Activated naive CD4-positive, alpha-beta T cell treated with anti-CD3 and anti-CD28 coated beads for 36 hours (primary cell): ENCODE results near the gene RNF149. TPM values are rescaled to one million over a fixed set of nuclear protein-coding genes. Genes with fewer than 3 reads are reported as not detected.
"Not testable (repeated sequence)": the region's sequence is repeated elsewhere in the genome, so short reads cannot be mapped to it uniquely, and the experiment has no call there.

Experiments
- CTCF ChIA-PET: fragments of 350-600 bp; sonication (Branson Sonifier 250); formaldehyde crosslinking; loops from one replicate; lab custom pipeline; 2021; ENCODE audit warnings: antibody characterized with exemption; lab: Charles Lee
- DNase-seq: peaks from one replicate; pipeline ENCODE4 v3.0.0-alpha.2; 2020
- H3K27ac Mint-ChIP-seq: one replicate; pipeline ENCODE4 v1.8.0; 2021; ENCODE audit warnings: mild to moderate bottlenecking, mixed read lengths
- H3K27me3 Mint-ChIP-seq: one replicate; pipeline ENCODE4 v1.8.0; 2021; ENCODE audit warnings: low read depth, mixed read lengths
- H3K36me3 Mint-ChIP-seq: one replicate; pipeline ENCODE4 v1.8.0; 2021; ENCODE audit warnings: low read depth, mixed read lengths
- H3K4me1 Mint-ChIP-seq: one replicate; pipeline ENCODE4 v1.8.0; 2021; ENCODE audit warnings: low read depth, mixed read lengths
- H3K4me3 Mint-ChIP-seq: one replicate; pipeline ENCODE4 v1.8.0; 2021; ENCODE audit warnings: mild to moderate bottlenecking, moderate library complexity, mixed read lengths
- H3K9me3 Mint-ChIP-seq: one replicate; pipeline ENCODE4 v1.8.0; 2021; ENCODE audit warnings: mixed read lengths
- intact Hi-C: fragments of 100-400 bp; cut with micrococcal nuclease; formaldehyde crosslinking; loops from one replicate; pipeline ENCODE4 v1.15.1; 2023
- total RNA-seq, 2 experiments: library from RNA; stranded (reverse); gene quantifications; one replicate each; pipeline ENCODE4 v1.2.3, GENCODE V29; 2021

RNF149 gene
- total RNA-seq, 2 experiments from 2014 or later, result 25.0 to 27.1 TPM

- intact Hi-C loops, result no loop called here
- Mint-ChIP-seq H3K9me3 (no peaks in the 10 kb centered on the region), H3K27ac (peak overlapping the region; percentile 57), H3K4me3 (no peak overlapping the region), H3K27me3 (no peaks in the 10 kb centered on the region), H3K4me1 (peaks cover 22% of the 10 kb centered on the region), H3K36me3 (no peaks in the 10 kb centered on the region)
- CTCF ChIA-PET, result interaction anchor here (0.6 to 3.6 kb wide), 4 partner anchors 13 to 390 kb away, joined by 3 to 22 read pairs (median 3); no protein-coding TSS in a partner anchor
- peak; percentile 35 for DNase-seq
These were observed 20.5 kb upstream of the RNF149 start for GRCh38 chr2:101329026-101329425.

DNA sequence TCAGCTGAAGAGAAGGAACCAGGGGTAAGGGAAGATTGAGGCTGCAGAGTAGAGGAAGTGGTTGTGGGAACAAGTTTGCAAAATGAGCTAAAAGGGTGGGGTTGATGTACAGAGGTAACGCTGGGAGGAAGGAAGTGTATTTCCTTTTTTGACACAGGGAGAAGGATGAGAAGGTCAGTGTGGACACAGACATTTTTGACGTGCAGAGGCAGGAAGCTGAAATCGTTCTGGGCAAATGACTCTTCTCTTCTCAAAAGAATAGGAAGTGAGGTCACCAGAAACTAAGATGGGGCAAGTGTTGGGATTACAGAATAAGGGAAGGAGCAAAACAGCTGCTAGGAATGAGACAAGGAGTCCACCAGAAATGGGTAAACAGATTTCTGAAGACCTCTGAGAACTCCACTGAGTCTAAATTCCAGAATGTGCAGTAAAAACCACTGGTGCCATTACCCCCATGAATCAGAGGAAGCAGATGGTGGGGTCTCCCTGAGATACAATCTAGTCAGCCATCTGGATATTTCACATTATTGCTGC, 20.0 kb upstream of the RNF149 start:
- CTCF ChIA-PET, result interaction anchor here (0.9 to 3.6 kb wide), 2 partner anchors 13 to 316 kb away, joined by 3 to 22 read pairs; no protein-coding TSS in a partner anchor
- DNase-seq, result peak; percentile 60

GRCh38 chr2:101327863-101328394, 19.4 kb upstream of the RNF149 start:
- Mint-ChIP-seq H3K9me3 (no peaks in the 10 kb centered on the region), H3K4me3 (no peak overlapping the region), H3K27me3 (no peaks in the 10 kb centered on the region), H3K4me1 (peaks cover 15% of the 10 kb centered on the region), H3K27ac (no peak overlapping the region), H3K36me3 (no peaks in the 10 kb centered on the region)
- intact Hi-C loops, result loop anchor here (1.0 kb wide), 3 partner anchors 21 to 76 kb away; partner anchors contain the start of gene CNOT11
- no peak for DNase-seq
- CTCF ChIA-PET, result interaction anchor here (3.6 kb wide), 1 partner anchor 14 kb away, joined by 22 read pairs; no protein-coding TSS in a partner anchor

More for the DNA sequence above, 20.0 kb upstream of the RNF149 start:
- no peak overlapping the region for H3K27ac Mint-ChIP-seq
- no peaks in the 10 kb centered on the region for H3K36me3 Mint-ChIP-seq
- peaks cover 18% of the 10 kb centered on the region for H3K4me1 Mint-ChIP-seq
- H3K27me3 Mint-ChIP-seq, result no peaks in the 10 kb centered on the region
- H3K9me3 Mint-ChIP-seq, result no peaks in the 10 kb centered on the region
- H3K4me3 Mint-ChIP-seq, result no peak overlapping the region
- intact Hi-C loops, result loop anchor here (1.0 kb wide), 3 partner anchors 21 to 76 kb away; partner anchors contain the start of gene CNOT11

DNA sequence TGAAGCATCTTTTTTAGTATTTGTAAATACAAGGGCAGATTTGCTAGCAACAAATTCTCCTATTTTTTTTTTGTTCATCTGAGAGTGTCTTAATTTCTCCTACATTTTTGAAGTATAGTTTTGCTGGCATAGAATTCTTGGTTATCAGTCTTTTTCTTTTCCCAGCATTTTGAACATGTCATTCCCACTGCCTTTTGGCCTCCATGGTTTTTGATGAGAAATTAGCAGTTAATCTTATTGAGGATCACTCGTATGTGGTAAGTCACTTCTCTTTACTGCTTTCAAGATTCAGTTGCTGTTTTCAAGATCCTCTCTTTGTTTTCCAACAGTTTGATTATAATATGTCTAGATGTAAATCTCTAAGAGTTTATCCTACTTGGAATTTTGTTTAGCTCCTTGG, 16.9 kb upstream of the RNF149 start:
- no peaks in the 10 kb centered on the region for H3K9me3 Mint-ChIP-seq
- peaks cover 3% of the 10 kb centered on the region for H3K4me1 Mint-ChIP-seq
- CTCF ChIA-PET, result no interaction called here
- H3K27me3 Mint-ChIP-seq, result no peaks in the 10 kb centered on the region
- no peaks in the 10 kb centered on the region for H3K36me3 Mint-ChIP-seq
- no peak overlapping the region for H3K4me3 Mint-ChIP-seq
- no peak overlapping the region for H3K27ac Mint-ChIP-seq
- no peak for DNase-seq
- intact Hi-C loops, result no loop called here

DNA sequence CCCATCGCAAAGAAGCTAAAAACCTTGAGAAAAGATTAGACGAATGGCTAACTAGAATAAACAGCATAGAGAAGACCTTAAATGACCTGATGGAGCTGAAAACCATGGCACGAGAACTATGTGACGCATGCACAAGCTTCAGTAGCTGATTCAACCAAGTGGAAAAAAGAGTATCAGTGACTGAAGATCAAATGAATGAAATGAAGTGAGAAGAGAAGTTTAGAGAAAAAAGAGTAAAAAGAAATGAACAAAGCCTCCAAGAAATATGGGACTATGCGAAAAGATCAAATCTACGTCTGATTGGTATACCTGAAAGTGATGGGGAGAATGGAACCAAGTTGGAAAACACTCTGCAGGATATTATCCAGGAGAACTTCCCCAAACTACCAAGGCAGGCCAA, 8.1 kb upstream of the RNF149 start:
- DNase-seq, H3K36me3 Mint-ChIP-seq, H3K27me3 Mint-ChIP-seq, CTCF ChIA-PET, H3K4me3 Mint-ChIP-seq, H3K9me3 Mint-ChIP-seq, intact Hi-C loops, H3K27ac Mint-ChIP-seq: not testable (repeated sequence)
- H3K4me1 Mint-ChIP-seq, result peaks cover 25% of the 10 kb centered on the region

DNA sequence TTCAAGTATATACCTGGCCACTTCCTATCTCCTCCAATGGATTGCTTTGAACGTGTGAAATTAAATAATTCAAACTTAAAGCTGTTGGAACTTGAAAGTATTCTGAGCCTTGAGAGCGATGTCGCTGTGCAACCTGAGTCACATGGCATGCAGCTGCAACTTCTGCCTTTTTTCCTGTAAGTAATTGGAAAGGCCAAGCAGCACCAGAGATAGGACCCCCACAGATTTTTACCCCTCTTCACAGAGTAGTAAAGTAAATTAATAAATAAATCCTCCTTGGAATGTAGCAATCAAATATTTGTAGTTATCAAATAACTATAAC, 3.2 kb upstream of the RNF149 start:
- H3K27ac Mint-ChIP-seq, result no peak overlapping the region
- CTCF ChIA-PET, result interaction anchor here (1.1 to 1.2 kb wide), 2 partner anchors 23 to 75 kb away, joined by 3 read pairs; partner anchors contain the start of gene CREG2
- peaks cover under 1% of the 10 kb centered on the region for H3K36me3 Mint-ChIP-seq
- H3K4me3 Mint-ChIP-seq, result peak overlapping the region; percentile 28
- no peaks in the 10 kb centered on the region for H3K27me3 Mint-ChIP-seq
- DNase-seq, result no peak
- no peaks in the 10 kb centered on the region for H3K9me3 Mint-ChIP-seq
- intact Hi-C loops, result loop anchor here (1.0 kb wide), 1 partner anchor 19 kb away; no protein-coding TSS in a partner anchor
- peaks cover 50% of the 10 kb centered on the region for H3K4me1 Mint-ChIP-seq

GRCh38 chr2:101310834-101311695, 2.6 kb upstream of the RNF149 start:
- Mint-ChIP-seq H3K4me1 (peaks cover 50% of the 10 kb centered on the region), H3K4me3 (peak overlapping the region; percentile 28), H3K36me3 (peaks cover 4% of the 10 kb centered on the region), H3K9me3 (no peaks in the 10 kb centered on the region), H3K27ac (peak overlapping the region; percentile 52), H3K27me3 (no peaks in the 10 kb centered on the region)
- CTCF ChIA-PET, result interaction anchor here (1.1 to 1.3 kb wide), 3 partner anchors 20 to 76 kb away, joined by 3 read pairs; partner anchors contain the start of gene CREG2
- DNase-seq, result no peak
- intact Hi-C loops, result loop anchor here (1.0 kb wide), 1 partner anchor 19 kb away; no protein-coding TSS in a partner anchor

- intact Hi-C loops, result no loop called here
- no peak for DNase-seq
- Mint-ChIP-seq H3K27me3 (no peaks in the 10 kb centered on the region), H3K36me3 (peaks cover 8% of the 10 kb centered on the region), H3K9me3 (no peaks in the 10 kb centered on the region), H3K4me1 (peaks cover 50% of the 10 kb centered on the region), H3K4me3 (no peak overlapping the region), H3K27ac (no peak overlapping the region)
- CTCF ChIA-PET, result interaction anchor here (1.1 to 1.3 kb wide), 3 partner anchors 21 to 77 kb away, joined by 3 read pairs; partner anchors contain the start of gene CREG2
These were observed 1.8 kb upstream of the RNF149 start for GRCh38 chr2:101310090-101310833.

DNA sequence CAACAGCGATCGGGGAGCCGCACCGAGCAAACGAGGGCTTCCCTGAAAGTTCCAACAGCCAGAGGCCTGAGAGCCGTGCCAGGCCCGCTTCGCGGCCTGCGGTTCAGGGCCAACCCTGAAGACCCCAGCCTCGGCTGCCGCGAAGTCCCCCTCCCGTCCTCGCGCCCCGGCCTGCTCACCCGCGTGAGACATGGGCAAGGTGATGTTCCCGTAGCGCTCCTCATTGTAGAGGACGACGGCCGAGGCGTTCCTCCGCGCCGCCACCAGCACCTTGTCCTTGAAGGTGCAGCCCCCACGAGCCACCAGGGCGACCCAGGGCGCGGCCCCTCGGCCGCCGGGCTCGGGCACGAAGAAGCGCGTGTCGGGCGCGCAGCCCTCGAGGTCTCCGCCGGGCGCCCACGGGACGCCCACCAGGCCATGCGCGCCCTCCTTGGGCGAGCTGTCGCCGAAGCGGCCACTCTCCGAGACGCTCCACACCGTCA, 510 bp downstream of the RNF149 start:
- H3K27me3 Mint-ChIP-seq, result no peaks in the 10 kb centered on the region
- H3K9me3 Mint-ChIP-seq, result no peaks in the 10 kb centered on the region
- CTCF ChIA-PET, result interaction anchor here (1.1 kb wide), 1 partner anchor 34 kb away, joined by 3 read pairs; no protein-coding TSS in a partner anchor
- peaks cover 65% of the 10 kb centered on the region for H3K4me1 Mint-ChIP-seq
- peak; percentile 46 for DNase-seq
- peaks cover 8% of the 10 kb centered on the region for H3K36me3 Mint-ChIP-seq
- intact Hi-C loops, result loop anchor here (1.0 to 10.0 kb wide), 15 partner anchors 9 to 1117 kb away; partner anchors contain the start of genes CNOT11 and IL18RAP
- peak overlapping the region; percentile 88 for H3K27ac Mint-ChIP-seq
- peak overlapping the region; percentile 82 for H3K4me3 Mint-ChIP-seq

DNA sequence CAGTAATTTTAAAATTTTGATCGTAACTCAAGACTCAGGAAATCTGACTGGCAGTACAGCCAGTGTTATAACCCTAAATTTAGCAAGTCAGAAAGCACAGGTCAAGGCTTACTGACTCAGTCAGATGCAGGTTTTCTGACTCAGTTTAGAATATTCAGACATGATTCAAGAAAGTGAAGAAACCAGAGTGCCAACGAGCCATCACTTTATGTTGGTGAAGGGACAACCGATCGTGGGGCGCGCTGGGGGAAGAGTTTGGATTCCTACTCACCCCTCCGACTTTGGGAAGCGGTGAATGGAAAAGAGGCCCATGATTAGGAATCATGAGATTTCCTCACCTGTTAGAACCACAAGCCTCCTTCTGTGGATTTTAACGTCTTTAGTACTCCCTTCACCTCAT, 998 bp downstream of the RNF149 start:
- peaks cover 69% of the 10 kb centered on the region for H3K4me1 Mint-ChIP-seq
- intact Hi-C loops, result loop anchor here (1.0 to 10.0 kb wide), 15 partner anchors 8 to 1117 kb away; partner anchors contain the start of genes CNOT11 and IL18RAP
- no peaks in the 10 kb centered on the region for H3K9me3 Mint-ChIP-seq
- H3K36me3 Mint-ChIP-seq, result peaks cover 12% of the 10 kb centered on the region
- peak overlapping the region; percentile 88 for H3K27ac Mint-ChIP-seq
- no peaks in the 10 kb centered on the region for H3K27me3 Mint-ChIP-seq
- peak; percentile 39 for DNase-seq
- peak overlapping the region; percentile 82 for H3K4me3 Mint-ChIP-seq
- CTCF ChIA-PET, result no interaction called here

- Mint-ChIP-seq H3K9me3 (no peaks in the 10 kb centered on the region), H3K27me3 (no peaks in the 10 kb centered on the region), H3K36me3 (peaks cover 14% of the 10 kb centered on the region), H3K4me3 (peak overlapping the region; percentile 82), H3K4me1 (peaks cover 73% of the 10 kb centered on the region), H3K27ac (peak overlapping the region; percentile 88)
- CTCF ChIA-PET, result interaction anchor here (1.7 kb wide), 1 partner anchor 35 kb away, joined by 4 read pairs; no protein-coding TSS in a partner anchor
- intact Hi-C loops, result loop anchor here (2.0 to 10.0 kb wide), 7 partner anchors 411 to 1118 kb away; partner anchors contain the start of gene IL18RAP
- DNase-seq, result peak; percentile 33
These were observed 2.1 kb downstream of the RNF149 start for GRCh38 chr2:101306410-101306809.
